NCI-H1048 (cell line): Measurements from ENCODE around the gene RBBP5.
A peak's percentile ranks its signal among the peaks of the same experiment; 100 is the strongest.
"Not testable (repeated sequence)": the region's sequence is repeated elsewhere in the genome, so short reads cannot be mapped to it uniquely, and the experiment has no call there.

Experiments used
- DNase-seq: peaks from one replicate; lab custom pipeline; 2025; lab: John Stamatoyannopoulos, UW

The RBBP5 gene

GRCh38 chr1:205121660-205122488, at the start of gene RBBP5:
TSS of gene RBBP5 (minus strand) at chr1:205121978. CDS start at chr1:205121873, 105 bp downstream.
- DNase-seq, result peak; percentile 97

DNA sequence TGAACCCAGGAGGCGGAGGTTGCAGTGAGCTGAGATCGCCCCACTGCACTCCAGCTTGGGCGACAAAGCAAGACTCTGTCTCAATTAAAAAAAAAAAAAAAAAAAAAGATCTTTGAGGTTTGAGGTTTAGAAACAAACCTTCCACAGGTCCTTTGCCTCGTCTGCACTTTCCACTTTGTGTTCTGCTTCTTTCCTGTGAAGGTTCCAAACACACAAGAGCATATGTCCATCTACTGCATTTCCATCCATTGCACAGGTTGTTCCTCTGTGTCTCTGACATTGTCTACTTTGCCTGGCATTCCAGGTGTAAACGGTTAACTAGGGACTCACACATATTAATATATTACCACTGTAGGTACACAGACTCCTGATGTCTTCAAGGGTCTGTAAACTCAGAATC, 49.6 kb upstream of the RBBP5 start:
- DNase-seq, result no peak

- no peak for DNase-seq
These were observed 48.9 kb upstream of the RBBP5 start for GRCh38 chr1:205170532-205171269.

DNA sequence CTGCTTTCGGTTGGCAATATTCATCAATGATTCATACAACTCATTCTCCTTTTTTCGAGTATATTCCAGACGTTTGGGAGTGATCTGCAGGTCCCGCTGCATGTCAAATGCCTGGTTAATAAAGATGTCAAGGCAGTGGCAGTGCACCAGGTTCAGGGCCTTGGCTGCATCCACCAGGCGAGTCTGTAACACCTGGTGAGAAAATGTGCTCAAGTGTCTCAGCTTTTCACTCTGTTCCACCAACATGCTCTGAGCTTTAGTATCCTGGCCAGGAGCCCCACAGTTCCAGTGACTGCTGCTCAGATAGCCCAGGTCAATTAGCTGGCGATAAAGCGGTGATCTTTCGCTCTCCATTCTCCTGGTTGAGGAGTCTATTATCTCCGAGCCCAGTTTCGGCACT, 47.5 kb upstream of the RBBP5 start:
- DNase-seq, result no peak

DNA sequence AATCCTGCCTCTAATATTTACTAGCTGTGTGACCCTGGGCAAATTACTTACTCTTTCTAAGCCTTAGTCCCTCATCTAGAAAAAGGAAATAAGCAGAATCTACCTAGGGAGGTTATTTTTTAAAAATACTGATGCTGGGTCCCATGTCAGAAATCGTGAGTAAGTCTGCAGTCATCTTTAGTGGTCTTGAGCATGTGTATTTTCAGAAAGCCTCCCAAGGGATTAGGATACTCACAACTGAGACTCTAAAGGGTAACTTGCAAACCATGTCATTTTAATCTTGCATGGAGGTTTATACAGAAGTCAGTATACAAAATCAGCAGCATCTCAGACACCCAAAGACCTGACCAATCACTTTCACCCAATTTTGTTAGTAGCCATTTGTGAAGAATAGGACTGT, 46.5 kb upstream of the RBBP5 start:
- no peak for DNase-seq

DNA sequence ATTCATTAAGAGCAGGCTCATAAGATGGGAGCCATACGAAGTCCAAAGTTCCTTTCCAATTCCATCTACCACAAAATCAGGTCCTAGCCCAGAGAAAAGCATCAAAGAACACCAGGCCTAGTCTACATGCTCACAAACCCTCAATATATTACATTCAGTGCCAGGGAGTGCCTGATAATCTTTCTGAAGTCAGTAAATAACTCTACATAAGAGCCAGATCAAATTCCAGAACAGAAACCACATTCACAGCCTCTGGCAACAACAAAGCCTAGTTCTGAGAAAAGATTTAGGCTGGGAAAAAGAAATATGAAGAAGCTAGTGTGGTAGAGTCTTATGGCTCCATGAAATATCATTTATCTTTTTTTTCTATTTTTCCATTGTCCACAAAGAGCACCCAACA, 40.5 kb upstream of the RBBP5 start:
- DNase-seq, result no peak

DNA sequence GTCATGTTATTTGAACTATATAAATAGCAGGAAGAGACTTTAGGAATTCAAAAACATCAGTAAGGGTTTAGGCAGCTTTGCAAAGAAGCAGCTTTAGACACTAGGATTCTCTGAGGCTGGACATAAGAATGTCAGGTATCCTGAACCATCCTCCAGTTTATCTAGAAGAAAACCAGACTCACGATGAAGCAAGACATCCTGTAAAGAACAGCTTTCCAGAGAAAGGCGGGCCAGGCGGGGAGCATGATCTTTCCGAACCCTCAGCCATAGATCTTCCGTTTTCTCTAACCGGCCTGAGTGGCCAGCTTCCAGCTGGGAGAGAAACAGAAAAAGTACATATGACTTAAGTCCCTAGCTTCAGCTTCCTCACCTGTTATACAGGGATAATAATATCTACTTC, 39.3 kb upstream of the RBBP5 start:
- no peak for DNase-seq

DNA sequence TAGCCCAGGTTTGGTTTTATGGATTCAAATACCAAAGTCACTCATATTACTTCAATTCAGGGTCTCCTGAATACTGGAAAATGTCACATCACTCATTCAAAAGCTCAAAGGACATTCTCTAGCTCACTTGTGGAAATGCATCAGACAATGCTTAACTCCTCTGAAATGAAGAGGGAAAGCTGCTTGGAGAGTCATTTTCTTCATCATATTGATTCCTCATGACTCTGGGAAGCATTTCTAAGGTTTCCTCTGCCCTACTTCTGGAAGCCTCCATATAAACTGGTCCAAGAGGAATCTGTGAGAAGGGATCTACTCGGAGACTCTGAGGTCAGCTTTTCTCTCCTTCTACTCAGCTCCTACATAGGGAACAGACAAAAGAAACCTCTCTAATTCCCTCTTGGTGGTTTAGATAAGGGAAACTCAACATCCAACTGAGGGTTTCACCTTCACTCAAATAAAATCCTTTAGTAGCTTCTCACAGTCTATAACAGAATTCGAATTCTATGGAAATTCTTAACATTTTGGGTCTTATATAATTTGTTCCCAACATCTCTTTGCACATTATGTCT, 36.4 kb upstream of the RBBP5 start:
- DNase-seq, result no peak

DNA sequence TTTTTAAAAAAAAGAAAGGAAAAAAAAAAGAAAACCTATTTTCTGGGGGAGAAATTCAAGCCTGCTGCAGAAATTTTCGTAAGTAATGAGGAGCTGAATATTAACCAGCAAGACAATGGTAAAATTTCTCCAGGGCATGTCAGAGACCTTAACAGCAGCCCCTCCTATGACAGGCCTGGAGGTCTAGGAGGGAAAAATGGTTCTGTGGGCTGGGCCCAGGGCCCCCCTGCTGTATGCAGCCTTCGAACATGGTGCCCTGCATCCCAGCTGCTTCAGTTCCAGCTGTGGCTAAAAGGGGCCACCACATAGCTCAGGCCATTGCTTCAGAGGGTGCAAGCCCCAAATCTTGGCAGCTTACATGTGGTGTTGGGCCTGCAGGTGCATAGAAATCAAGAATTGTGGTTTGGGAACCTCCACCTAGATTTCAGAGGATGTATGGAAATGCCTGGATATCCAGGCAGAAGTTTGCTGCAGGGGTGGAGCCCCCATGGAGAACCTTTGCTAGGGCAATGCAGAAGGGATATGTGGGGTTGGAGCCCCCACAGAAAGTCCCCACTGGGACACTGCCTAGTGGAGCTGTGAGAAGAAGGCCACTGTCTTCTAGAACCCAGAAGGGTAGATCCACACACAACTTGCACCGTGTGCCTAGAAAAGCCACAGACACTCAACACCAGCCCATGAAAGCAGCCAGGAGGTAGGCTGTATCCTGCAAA, 34.0 kb upstream of the RBBP5 start:
- DNase-seq, result not testable (repeated sequence)

- DNase-seq, result no peak
These were observed 30.7 kb upstream of the RBBP5 start for GRCh38 chr1:205152505-205152904.

- DNase-seq, result no peak
These were observed 29.1 kb upstream of the RBBP5 start for GRCh38 chr1:205150651-205151428.

DNA sequence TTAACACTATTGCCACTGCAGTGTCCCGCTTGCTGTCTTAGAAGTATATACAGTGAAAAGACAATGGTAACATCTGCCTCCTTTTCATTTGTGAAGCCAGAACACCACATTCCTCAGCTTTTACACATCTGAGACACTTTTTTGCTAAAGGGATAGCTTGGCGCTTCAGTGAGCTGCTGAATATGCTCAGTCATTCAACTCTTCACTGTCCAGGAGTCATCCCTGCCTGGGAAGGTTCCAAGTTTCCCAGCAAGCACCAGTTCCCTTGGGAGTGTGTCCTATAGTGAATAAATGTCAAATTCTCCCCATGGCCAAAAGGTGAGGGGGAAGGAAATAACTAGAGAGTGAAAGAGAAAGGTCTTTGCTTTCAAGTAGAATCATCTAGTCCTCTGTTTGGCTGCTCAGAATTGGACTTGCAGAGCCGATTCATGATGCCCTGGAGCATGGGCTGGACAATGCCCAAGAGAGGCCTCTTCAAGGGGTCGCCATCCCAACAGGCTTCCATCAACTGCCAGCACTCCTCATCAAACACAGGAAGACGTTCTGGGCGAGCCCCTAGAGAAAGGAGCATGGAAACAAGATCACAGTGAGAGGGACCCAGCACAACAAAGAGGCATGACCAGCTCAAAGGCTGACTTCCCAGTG, 25.5 kb upstream of the RBBP5 start:
- no peak for DNase-seq

DNA sequence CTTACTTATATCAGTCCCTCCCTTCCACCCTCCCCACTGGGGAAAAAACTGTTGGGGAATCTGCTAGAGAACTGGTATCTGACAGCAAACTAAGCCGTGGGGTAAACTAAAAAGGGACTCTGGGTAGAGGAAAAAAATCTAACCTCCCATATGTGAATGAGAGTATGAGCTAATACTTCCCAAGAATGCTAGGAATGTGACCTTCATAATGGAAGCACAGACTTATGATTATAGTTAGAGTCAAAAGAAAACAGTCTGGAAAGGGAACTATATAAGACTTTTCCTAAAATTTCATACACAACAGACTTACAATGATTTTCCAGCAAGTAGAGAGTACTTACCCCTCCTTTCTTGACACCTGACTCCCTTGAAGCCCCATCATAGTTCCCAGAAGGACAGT, 23.0 kb upstream of the RBBP5 start:
- DNase-seq, result no peak

DNA sequence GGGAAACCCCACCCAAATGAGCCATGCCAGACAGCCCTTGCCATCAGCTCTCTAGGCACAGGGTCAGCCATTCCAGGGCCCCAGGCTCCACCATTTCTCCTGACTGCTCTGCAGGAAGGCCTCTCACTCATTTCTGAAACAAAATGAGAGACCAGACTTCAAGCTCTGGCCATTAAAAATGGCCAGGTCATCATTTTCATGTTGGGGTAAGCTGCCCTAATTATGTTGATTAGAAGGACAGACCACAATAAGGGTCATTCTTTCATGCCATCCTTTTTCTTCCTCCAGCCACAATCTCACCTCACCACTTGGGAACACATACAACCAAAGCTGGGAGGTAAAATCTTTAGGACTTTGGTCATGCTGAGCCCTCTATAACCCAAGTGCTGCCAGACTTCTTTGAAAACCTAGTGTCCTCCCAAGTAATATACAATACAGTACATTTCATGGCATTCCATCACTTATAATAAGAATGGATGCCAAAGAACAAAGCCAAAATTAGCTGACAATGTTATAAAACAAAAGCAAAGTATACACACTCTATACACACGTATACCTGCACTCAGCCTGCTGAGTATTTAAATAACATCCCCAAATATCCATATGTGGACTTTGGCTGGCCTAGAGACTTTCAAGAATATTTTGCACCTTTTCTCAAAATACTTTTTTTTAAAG, 22.4 kb upstream of the RBBP5 start:
- DNase-seq, result no peak

DNA sequence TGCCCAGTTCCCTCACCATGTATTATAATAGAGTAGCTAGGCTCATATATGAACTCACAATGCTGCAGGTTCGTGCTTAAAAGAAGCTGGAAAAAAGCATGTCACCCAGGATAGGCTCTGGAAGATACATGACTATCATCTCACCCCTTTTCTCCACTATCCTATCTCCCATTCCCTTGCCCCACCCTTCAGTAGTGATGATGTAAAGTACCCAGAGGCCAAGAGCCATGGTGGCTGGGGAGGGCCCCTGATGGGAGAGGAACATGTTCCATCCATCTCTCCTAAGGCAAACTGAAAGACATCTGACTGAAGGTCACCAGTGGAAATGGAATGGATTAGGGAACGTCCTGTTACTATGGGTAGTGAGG, 20.3 kb upstream of the RBBP5 start:
- DNase-seq, result no peak

DNA sequence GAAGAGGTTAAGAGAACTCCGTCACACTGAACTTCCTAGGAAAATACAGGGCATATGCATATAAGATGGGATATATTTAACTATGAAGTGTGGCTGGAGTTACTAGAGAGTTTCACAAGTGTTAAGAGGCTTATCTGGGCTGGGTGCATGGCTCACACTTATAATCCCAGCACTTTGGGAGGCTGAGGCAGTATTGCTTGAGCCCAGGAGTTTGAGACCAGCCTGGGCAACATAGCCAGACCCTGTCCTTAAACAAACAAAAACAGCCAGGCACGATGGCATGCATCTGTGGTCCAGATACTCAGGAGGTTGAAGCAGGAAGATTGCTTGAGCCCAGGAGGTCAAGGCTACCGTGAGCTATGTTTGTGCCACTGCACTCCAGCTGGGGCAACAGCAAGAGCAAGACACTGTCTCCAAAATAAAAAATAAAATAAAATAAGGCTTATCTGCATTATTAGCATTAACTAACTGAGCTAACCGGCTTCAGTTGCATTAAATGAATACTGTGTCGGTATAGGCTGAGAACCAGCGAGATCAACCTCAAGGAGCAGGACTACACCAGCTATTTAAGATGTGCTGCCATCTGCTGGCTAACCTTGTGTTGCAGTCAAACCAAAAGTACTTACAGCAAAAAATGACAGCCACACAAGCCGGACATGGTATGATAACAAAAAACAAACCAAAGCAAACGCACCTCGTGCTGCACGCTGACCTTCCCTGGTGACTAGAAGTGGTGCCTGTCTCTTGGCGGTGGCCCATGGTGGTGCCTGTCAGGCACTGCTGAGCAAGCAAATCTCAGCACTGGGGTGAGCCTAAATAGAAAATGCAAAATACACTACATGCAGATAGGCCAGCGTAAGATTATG, 19.7 kb upstream of the RBBP5 start:
- peak; percentile 74 for DNase-seq

DNA sequence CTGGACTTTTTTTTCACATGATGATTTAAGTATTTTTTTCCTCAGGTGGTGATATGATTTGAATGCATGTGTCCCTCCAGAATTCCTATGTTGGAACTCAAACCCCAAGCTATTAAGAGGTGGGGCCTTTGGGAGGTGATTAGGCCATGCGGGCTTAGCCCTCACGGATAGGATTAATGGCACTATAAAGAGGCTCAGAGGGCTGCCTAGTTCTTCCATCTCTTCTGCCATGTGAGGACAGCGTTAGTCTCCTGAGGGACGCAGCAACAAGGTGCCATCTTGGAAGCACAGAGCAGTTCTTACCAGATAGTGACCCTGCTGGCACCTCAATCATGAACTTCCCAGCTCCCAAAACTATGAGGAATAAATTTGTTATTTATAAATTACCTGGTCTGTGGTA, 18.3 kb upstream of the RBBP5 start:
- DNase-seq, result no peak

DNA sequence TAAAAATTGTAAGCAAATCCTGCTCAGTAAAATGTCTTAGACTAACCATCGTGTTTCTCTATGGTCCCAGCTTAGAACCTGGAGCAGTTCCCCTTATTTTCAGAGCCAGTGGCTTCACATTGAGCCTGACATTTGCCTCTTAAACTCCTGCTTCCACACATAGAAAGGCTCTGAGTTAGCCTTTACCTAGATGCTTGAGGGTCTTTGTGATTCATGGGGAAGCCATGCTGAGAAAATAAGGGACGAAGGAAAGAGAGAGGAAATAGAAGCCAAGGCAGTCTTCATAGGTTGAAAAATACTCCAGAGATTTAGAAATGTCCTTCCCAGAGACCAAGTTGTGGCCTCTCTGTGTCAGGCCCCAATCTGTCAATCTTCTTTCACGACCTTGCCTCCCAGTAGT, 16.1 kb upstream of the RBBP5 start:
- DNase-seq, result no peak

DNA sequence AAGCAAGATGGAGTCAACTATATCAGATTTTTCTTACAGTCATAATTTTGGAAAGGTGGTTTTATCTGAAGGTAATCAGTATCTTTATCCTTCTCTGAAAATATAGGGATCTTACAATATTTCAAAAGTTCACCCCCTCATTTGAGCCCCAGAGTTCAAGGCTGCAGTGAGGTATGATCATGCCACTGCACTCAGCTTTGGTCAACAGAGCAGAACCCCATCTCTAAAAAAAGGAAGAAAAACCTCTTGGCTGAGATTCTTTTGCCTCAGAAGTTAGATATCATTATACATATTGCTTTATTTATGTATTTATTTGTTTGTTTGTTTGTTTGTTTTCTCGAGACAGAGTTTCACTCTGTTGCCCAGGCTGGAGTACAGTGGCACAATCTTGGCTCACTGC, 11.5 kb upstream of the RBBP5 start:
- DNase-seq, result no peak
